ENCODE measurements around the gene CRLF3.
"Not testable (repeated sequence)": the region's sequence is repeated elsewhere in the genome, so short reads cannot be mapped to it uniquely, and the experiment has no call there.

The CRLF3 gene

DNA sequence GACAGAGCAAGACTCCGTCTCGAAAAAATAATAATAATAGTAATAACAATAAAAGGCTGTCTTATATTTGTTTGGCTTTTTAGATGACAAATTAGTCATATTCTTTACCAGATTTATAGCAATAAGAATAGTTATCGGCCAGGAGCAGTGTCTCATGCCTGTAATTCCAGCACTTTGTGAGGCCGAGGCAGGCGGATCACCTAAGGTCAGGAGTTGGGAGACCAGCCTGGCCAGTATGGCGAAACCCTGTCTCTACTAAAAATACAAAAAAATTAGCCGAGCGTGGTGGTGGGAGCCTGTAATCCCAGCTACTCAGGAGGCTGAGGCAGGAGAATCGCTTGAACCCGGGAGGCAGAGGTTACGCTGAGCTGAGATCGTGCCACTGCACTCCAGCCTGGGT is 10.3 kb downstream of the CRLF3 start:
- not testable (repeated sequence) for DNase-seq

DNA sequence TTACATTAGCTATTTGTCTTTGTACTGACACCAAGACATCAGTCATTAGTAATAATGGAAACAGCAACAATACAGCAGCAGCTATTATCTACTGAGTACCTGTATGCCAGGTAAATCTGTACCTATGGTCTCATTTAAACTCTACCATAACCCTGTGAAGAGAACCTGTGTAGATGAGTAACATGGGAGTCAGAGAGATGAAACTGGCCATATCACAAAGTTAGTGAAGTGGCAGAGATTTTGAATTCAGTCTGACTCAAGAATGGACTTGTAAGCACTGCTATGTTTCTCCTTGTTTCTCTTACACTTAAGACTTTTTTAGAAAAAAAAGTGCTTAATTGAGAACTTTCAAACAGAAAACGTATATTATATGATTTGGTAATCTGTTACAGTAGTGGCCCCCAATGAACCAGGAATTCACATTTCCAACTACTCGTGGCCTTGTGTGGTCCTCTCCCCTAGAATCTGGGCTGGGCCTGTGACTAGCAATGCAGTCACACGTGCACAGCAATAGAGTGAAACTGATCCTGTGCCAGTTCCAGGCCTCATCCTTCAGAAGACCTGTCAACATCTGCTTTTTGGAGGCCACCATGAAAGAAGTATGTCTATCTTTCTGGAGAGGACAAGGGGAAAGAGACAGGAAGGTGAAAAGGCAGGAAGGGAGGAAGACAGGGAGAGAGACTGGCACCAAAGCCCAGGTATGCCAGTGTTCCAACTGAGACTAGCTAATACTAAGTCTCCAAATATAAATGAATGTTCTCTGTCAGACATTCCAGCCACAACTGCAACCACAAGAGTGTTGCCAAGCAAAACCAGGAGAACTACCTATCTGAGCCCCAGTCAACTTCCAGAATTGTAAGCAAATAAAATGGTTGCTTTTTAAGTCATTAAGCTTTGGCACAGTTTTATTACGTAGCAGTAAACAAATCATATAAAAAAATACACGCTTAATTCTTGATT is 12.0 kb downstream of the CRLF3 start:
- no peak for DNase-seq

DNA sequence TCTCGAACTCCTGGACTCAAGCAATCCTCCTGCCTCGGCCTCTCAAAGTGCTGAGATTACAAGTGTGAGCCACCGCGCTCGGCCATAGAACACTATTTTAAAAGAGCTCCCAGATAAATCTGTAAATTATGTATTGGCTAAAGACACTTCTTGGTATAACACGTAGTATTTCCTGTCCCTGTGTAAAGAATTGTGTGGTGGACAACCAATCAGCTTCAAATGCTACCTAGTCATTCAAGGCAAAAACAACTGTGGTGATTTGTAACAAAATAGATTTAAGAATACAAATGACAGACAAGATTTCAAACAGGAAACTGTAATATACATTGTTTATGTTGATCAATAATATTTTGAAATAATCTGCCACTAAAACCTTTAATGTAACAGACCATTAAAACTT is 14.6 kb downstream of the CRLF3 start:
- DNase-seq, result no peak

DNA sequence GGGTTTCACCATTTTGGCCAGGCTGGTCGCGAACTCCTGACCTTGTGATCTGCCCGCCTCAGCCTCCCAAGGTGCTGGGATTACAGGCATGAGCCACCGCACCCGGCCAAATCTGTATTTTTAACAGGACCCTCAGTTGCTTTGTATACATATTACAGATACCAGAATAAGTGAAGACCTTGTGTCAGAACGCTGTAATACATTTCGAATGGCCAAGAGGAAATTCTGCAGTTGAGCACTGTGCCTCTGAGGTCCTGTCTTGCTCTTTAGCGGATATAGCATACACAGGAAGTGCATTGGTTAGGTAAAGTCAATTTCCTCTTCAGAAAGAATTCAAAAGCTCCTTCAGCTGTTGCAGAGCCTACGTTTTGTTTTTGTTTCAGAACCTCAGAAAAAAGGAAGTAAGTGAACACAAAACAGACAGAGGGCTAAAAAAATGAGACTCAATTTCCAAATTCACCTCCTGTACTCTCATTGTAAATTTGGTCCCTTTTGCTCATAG is 15.7 kb downstream of the CRLF3 start:
- no peak for DNase-seq

DNA sequence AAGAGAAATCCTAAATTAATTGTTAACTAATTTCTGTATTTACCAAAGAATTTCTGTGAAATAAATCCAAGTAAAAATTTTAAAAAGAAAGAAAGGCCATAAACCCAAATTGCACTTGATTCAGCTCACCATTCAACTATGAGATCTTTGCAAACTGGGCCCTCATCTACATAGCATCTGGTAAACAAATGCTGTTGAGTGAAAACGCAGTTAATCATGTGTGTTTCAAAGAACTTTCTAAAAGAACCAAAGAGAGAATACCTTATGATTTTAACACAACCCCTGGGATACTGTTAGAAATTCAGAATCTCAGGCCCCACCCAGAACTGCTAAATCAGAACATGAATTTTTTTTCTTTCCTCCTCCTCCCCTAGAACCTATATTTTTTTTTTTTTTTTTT is 16.6 kb downstream of the CRLF3 start:
- no peak for DNase-seq

DNA sequence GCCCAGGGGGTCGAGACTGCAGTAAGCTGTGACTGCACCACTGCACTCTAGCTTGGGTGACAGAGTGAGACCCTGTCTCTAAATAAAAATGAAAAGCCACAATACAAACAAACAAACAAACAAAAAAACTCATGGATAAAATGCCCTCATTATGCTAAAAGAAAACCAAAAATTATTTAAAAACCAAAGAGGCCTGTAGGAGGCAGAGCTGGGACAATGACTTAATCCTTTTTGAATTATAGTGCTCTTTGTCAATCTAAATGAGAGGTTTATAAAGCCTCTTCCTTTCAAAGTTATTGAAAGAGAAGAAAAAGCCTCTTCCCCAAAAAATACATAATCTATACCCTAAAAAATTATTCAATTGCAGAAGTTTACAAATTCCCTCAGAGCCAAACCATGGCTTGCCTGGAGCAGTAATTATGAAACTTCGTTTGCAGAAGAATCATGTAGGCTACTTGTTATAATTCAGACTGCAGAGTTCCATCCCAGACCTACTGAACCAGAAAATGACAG is 18.5 kb downstream of the CRLF3 start:
- DNase-seq, result no peak

DNA sequence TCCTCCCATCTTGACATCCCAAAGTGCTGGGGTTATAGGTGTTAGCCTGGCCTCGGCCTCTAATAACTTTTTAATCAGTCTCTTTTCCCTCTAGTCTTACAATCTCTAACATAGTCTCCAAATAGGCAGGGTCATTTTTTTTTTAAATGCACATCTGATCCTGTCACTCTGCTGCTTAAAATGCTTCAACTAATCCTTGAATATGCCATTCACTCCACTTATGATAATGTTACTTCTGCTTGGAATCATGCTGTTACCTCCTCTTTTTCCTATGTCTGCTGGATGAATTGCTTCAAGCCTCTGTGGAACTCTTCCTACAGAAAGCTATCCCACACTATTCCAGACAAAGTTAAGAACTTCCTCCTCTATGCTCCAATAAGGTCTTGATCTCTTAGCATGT is 22.8 kb downstream of the CRLF3 start:
- DNase-seq, result no peak

DNA sequence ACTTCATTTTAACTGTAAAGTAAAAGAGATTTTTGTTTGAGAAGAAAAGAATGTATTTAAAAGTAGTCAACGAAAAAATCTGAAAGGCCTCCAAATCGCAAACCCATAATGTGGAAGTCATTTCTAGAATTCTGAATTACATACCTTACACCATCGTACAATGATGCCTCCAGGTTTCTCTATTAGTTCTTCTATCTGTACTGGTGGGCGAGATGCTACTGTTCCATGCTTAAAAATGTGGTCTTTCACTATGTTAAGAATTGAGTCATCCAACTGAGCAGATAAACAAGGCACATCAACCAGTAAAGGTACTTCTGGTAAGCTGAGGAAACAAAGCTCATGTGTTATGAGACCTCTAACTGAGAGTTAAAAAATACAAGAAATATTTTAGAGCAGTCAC is 28.5 kb downstream of the CRLF3 start:
- no peak for DNase-seq

DNA sequence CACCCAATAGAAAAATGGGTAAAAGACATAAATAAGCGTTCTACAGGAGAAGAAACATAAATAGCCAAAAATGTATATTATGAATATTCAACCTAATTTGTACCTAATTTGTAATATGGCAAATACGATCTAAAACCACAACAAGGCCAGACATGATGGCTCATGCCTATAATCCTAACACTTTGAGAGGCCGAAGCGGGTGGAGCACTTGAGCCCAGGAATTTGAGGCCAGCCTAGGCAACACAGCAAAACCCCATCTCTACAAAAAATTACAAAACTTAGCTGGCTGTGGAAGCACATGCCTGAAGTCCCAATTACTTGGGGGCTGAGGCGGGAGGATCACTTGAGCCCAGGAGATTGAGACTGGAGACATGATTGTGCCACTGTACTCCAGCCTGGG is 30.1 kb downstream of the CRLF3 start:
- DNase-seq, result no peak

DNA sequence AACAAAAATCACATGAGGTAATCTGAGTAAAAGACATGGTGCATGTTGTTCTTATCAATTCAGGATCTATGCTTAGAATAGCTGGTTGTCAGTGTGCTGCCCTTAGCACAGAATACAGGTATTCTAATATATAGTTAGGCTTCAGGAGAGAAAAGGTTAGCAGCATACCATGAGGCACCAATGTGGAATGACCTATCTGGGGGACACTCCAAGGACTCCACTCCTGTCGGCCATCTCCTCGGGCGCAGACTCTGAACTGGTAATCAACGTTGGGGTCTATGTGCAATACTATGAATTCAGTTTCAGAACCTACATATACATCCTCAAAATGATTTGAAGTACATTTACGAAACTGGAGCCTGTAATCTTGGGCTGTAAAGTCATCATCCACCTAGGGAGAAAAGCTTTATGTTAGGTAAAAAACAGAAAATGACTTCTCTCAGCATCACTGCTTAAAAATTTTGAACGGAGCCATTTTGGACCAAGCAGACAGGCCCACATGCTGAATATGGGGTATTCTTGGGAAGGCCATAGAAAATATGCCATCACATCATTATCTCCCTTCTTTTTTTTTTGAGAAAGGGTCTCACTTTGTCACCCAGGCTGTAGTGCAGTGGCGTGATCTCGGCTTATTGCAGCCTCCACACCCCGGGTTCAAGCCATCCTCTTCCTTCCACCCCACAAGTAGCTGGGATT is 31.1 kb downstream of the CRLF3 start:
- no peak for DNase-seq

DNA sequence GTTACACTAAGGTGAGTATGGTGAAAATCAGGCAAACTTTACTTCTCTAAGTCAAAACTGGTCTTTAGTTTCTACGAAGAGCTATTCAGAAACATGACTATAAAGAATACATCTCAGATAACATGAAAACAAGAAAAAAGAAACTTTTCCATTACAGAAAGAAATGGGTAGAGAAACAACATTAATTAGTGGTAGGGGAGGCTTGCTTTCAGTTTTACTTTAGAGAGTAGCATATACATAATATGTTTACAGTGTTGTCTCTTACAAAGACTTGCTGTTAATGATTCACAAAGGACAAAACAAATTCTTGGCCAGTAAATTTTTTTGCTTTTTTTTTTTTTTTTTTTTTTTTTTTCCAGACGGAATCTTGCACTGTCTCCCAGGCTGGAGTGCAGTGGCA is 34.2 kb downstream of the CRLF3 start:
- DNase-seq, result no peak

DNA sequence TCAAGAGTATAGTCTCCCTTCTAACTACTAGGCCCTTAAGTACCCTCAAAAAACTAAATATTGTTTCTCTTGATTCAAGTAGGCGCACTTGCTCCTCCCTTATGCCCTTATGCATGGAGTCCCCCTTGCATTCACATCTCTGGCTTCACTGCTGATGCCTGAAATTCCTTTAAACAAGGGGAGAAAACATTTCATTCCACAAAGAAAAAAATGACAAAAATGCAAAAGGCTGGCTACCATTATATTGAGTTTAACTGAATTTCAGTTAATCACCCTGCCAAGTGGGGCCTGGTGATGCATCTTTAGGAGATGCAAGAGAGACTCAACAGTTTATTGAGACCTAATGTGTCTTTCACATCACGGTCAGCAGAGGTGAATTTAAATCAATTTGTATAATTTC is 35.6 kb downstream of the CRLF3 start:
- no peak for DNase-seq

DNA sequence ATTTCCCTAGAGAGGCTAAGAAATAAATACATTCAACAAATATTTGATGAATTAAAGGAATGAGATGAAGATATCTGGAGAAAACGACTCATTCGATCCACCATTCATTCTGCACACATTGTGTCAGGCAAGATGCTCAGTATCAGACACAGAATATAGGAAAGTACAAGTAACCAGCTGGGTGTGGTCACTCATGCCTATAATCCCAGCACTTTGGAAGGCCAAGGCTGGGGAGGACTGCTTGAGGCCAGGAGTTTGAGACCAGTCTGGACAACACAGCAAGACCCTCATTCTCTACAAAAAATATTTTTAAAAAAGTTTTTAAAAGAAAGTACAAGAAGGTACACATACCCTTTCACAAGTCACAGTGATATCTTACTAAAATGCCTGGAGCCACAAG is 42.3 kb downstream of the CRLF3 start:
- DNase-seq, result no peak

DNA sequence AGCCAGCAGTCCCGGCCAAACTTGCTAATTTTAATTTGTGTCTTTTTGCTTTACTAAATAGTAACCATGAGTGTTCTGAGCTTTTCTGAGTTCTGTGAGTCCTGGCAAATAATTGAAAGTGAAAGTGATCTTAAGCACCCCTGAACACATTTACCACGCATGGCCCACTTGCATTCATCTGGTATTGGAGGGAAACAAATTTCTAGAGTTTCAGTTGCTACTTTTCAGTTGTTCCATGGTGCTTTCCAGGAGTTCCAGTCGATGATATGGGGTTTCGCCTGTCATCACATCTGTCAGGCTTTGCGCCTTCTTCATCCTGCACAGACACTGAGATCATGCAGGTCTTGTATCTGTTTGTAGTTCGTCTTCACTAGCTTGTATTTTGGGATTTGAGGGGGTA is 44.1 kb downstream of the CRLF3 start:
- DNase-seq, result no peak

DNA sequence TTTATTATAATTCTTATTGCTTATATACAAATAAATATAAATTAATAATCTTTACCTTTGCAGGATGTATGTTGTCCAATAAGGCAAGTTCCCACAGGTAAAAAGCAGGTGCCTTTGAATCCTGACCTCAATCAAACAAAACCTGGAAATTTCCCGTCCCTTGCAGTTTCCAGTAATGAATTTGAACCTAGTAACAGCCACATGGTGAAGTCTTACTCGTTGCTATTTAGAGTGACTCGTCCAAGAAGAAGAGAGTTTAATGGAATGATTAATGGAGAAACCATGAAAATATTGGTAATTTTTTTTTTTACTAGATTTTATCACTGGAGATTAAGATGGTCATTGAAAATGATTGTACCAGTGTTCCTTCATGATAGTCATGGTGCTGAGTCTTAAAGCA is 55.7 kb downstream of the CRLF3 start:
- not testable (repeated sequence) for DNase-seq

DNA sequence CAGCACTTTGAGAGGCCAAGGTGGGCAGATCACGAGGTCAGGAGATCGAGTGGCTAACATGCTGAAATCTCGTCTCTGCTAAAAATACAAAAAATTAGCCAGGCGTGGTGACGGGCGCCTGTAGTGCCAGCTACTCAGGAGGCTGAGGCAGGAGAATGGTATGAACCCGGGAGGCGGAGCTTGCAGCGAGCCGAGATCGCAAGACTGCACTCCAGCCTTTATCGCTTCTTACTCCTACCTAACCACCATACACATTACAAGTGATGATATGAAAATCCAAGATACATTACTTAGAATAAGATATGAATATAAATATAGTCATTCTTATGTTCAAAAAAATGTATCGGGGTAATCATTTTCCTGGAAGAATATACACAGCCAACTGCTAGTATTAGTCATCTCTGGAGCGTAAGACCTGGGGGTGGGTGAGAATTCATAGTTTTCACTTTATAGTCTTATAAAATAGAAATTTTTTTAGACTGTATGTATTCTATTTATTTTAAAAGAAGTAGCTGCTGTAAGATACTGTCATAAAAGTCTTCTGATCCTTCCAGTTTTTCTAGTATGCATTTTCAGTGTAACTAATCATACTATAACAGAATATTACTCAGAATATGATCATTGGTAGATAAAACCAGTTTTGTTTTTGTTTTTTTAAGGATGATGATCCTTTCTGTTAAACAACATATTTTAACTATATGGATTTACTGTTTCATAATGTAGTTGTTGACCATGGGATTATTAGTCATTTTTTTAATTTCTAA is 56.7 kb downstream of the CRLF3 start:
- DNase-seq, result not testable (repeated sequence)

DNA sequence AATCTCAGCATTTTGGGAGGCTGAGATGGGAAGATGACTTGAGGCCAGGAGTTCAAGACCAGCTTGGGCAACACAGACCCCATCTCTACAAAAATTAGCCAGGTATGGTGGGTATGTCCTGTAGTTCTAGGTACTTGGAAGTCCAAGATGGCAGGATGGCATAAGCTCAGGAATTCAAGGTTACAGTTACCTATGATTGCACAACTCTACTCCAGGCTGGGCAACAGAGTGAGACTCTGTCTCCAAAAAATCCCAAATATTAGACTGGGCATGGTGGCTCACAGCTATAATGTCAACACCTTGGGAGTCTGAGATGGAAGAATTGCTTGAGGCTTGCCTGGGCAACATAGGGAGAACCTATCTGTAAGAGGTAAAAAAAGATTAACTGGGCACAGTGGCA is 63.4 kb downstream of the CRLF3 start:
- DNase-seq, result no peak

DNA sequence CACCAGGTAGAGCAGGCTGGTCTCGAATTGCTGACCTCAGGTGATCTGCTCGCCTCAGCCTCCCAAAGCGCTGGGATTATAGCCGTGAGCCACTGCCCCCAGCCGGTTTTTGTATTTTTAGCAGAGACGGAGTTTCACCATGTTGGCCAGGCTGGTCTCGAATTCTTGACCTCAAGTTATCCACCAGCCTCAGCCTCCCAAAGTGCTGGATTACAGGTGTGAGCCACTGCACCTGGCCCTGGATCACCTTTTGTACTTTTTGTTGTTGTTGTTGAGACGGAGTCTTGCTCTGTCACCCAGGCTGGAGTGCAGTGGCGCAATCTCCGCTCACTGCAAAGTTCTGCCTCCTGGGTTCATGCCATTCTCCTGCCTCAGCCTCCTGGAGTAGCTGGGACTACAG is 71.2 kb downstream of the CRLF3 start:
- DNase-seq, result not testable (repeated sequence)

DNA sequence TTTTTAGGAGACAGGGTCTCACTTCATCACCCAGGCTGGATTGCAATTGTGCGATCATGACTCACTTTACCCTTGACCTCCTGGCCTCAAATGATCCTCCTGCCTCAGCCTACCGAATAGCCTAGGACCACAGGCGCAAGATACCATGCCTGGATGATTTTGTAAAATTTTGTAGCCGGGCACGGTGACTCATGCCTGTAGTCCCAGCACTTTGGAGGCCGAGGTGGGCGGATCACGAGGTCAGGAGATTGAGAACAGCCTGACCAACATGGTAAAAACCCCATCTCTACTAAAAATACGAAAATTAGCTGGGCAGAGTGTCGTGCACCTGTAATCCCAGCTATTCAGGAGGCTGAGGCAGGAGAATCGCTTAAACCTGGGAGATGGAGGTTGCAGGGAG is 73.5 kb downstream of the CRLF3 start:
- not testable (repeated sequence) for DNase-seq

DNA sequence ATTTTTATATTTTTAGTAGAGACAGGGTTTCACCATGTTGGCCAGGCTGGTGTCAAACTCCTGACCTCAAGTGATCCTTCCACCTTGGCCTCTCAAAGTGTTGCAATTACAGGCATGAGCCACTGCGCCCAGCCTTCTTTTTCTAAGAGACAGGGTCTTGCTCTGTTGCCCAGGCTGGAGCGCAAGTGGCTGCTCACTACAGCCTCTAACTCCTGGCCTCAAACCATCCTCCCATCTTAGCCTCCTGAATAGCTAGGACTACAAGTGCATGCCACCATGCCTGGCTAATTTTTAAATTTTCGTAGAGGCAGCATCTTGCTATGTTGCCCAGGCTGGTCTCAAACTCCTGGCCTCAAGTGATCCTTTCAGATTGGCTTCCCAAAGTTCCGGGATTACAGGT is 76.9 kb downstream of the CRLF3 start:
- DNase-seq, result not testable (repeated sequence)

DNA sequence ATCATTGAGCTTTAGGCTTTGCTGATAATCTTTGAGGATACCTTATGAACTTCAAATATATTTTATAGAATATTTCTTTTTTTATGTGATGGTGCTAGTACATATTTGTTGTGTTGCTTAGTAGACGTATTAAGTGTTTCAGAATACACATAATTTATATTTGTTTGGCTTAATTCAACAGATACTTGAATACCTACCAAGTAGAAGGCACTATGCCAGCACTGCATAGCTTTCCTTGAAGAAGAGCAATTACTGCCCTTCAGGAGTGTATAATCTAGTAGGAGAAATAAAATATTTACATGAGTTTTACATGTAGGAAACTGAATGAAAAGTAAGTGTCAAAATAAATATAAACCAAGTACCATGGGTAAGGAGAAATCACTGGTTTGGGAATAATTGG is 81.8 kb downstream of the CRLF3 start:
- DNase-seq, result not testable (repeated sequence)

DNA sequence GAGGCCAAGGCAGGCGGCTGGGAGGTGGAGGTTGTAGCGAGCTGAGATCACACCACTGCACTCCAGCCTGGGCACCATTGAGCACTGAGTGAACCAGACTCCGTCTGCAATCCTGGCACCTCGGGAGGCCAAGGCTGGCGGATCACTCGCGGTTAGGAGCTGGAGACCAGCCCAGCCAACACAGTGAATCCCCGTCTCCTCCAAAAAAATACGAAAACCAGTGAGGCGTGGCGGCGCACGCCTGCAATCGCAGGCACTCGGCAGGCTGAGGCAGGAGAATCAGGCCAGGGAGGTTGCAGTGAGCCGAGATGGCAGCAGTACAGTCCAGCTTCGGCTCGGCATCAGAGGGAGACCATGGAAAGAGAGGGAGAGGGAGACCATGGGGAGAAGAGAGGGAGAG is 88.1 kb downstream of the CRLF3 start:
- not testable (repeated sequence) for DNase-seq

DNA sequence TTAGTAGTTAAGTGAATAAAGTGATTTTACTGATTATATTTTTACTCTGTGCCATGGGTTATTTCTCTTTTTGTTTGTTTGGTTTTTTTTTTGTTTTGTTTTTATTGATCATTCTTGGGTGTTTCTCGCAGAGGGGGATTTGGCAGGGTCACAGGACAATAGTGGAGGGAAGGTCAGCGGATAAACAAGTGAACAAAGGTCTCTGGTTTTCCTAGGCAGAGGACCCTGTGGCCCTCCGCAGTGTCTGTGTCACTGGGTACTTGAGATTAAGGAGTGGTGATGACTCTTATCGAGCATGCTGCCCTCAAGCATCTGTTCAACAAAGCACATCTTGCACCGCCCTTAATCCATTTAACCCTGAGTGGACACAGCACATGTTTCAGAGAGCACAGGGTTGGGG is 88.8 kb downstream of the CRLF3 start:
- not testable (repeated sequence) for DNase-seq

Measured in DMS 273 treated with DMSO at 0.1 percent for 48 hours (cell line).